ENCODE results near the gene CFAP61. TPM values are rescaled to one million over a fixed set of nuclear protein-coding genes. Genes with fewer than 3 reads are reported as not detected.

The CFAP61 gene
- total and polyA plus RNA-seq, 9 of the 15 experiments (the other 6 are each of a cell fraction or from before 2014, with no cell fraction given) = 0.11 TPM; not detected in 8

DNA sequence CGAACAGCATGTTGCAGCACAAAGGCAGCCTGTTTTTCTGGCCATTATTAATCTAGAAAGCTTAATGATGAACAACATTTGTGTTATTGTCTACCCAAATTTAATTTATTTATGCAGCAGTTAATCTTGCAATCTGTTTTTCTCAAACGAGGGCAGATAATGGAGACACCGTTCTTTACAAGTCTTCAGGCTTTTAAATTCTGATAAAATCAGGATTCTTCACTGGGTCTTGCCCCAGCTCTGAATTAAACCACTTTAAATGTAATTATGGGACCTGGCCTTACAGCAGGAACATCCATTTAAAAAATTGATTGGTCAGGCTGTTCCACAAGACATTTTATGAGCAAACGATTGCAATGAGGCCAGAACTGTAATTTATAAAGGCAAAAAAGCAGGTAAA lies 289.0 kb downstream of the CFAP61 start (continued):
- TF ChIP-seq, protein P1, sequence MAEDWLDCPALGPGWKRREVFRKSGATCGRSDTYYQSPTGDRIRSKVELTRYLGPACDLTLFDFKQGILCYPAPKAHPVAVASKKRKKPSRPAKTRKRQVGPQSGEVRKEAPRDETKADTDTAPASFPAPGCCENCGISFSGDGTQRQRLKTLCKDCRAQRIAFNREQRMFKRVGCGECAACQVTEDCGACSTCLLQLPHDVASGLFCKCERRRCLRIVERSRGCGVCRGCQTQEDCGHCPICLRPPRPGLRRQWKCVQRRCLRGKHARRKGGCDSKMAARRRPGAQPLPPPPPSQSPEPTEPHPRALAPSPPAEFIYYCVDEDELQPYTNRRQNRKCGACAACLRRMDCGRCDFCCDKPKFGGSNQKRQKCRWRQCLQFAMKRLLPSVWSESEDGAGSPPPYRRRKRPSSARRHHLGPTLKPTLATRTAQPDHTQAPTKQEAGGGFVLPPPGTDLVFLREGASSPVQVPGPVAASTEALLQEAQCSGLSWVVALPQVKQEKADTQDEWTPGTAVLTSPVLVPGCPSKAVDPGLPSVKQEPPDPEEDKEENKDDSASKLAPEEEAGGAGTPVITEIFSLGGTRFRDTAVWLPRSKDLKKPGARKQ (CRISPR knock-in tag; IDR thresholded peaks at IDR 0.05) = no peak

DNA sequence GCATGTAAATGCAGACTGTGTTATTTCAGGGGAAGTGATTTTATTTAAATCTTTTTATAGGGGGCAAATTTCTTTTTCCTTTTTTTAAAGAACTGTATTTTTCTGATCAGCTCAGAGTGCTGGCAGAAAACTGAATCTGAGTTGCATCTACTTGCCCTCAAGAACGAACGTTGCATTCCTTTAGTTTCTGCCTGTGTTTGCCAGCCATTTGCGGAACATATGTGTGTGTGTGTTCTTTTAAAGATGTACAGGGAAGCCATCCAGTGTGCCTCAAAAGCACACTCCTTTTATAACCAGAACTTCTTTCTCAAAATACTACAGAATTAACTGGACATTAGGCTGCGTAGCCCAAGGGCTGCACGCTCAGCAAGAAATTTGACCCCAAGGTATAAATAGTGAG lies 289.7 kb downstream of the CFAP61 start:
- H3K4me3 ChIP-seq = no peak overlapping the region
- H4K20me1 ChIP-seq (replicated peaks; ENCODE audit: control insufficient read depth, insufficient read depth, low read length) = no peaks in the 10 kb centered on the region
- DNase-seq (ENCODE audit: extremely low read depth in 1 of 4, low spot score in 3 of 4) (no peak), ATAC-seq (no peak), FAIRE-seq (no peak)
- no peak overlapping the region for H3K9ac ChIP-seq (ENCODE audit: insufficient read depth in 1 of 2, low read depth in 2 of 2, low read length in 2 of 2)
- H3K9me3 ChIP-seq (replicated peaks; ENCODE audit: control insufficient read depth, insufficient read depth, low read depth, low read length) = no peaks in the 10 kb centered on the region
- ChIA-PET CTCF (ENCODE audit: low intra/inter-chr PET ratio) (no interaction called here), POLR2A (no interaction called here)
- TF ChIP-seq SLC30A9 (CRISPR knock-in tag; IDR thresholded peaks at IDR 0.05) (no peak), NCOA2 (IDR thresholded peaks at IDR 0.05; ENCODE audit: partially characterized antibody in 2 of 2) (no peak), RFX7 (CRISPR knock-in tag; IDR thresholded peaks at IDR 0.05) (no peak), ZFP36 (IDR thresholded peaks at IDR 0.05; ENCODE audit: low read depth, low read length, partially characterized antibody) (no peak), CHCHD3 (CRISPR knock-in tag; IDR thresholded peaks at IDR 0.05) (no peak), NEUROD1 (IDR thresholded peaks at IDR 0.05; ENCODE audit: borderline replicate concordance, low read depth, low read length, partially characterized antibody) (no peak), MAZ (CRISPR knock-in tag; conservative IDR thresholded peaks at IDR 0.05 in 1 of 2, IDR thresholded peaks at IDR 0.05 in 1 of 2) (no peak), ZKSCAN8 (CRISPR knock-in tag; IDR thresholded peaks at IDR 0.05) (no peak), CBFA2T2 (conservative IDR thresholded peaks at IDR 0.05) (no peak), COPS2 (conservative IDR thresholded peaks at IDR 0.05) (no peak), SRSF1 (IDR thresholded peaks at IDR 0.05; ENCODE audit: low read depth, low read length) (no peak)
- TF ChIP-seq, protein P2, sequence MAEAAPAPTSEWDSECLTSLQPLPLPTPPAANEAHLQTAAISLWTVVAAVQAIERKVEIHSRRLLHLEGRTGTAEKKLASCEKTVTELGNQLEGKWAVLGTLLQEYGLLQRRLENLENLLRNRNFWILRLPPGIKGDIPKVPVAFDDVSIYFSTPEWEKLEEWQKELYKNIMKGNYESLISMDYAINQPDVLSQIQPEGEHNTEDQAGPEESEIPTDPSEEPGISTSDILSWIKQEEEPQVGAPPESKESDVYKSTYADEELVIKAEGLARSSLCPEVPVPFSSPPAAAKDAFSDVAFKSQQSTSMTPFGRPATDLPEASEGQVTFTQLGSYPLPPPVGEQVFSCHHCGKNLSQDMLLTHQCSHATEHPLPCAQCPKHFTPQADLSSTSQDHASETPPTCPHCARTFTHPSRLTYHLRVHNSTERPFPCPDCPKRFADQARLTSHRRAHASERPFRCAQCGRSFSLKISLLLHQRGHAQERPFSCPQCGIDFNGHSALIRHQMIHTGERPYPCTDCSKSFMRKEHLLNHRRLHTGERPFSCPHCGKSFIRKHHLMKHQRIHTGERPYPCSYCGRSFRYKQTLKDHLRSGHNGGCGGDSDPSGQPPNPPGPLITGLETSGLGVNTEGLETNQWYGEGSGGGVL (CRISPR knock-in tag; IDR thresholded peaks at IDR 0.05) = no peak
- no peaks in the 10 kb centered on the region for H3K79me2 ChIP-seq (ENCODE audit: control insufficient read depth, insufficient read depth, low read length)
- H3K36me3 ChIP-seq (ENCODE audit: control insufficient read depth, insufficient read depth, low read length) = no peaks in the 10 kb centered on the region
- H2AFZ ChIP-seq (ENCODE audit: low read depth, low read length) = no peak overlapping the region
- no peaks in the 10 kb centered on the region for H3K9me1 ChIP-seq (ENCODE audit: control insufficient read depth, insufficient read depth, low read length)
- no peak overlapping the region for H3K4me2 ChIP-seq (ENCODE audit: insufficient read depth, low read length)
- intact Hi-C loops (cut with micrococcal nuclease) = no loop called here
- H3K4me1 ChIP-seq (replicated peaks in 1 of 2; ENCODE audit: control insufficient read depth in 2 of 2, insufficient read depth in 2 of 2, low read length in 2 of 2) = no peaks in the 10 kb centered on the region
- BruUV-seq (replicated peaks) = no TSS peak
- H3K27me3 ChIP-seq (ENCODE audit: control insufficient read depth in 2 of 2, insufficient read depth in 2 of 2, low read length in 2 of 2) = peaks cover 0 to 8% of the 10 kb centered on the region in 2 experiments; a peak in 1 of 5 replicates
- in situ Hi-C loops (cut with MboI) = no loop called here
- WGBS (ENCODE audit: insufficient coverage, low coverage, missing lambda C conversion rate) = 2% methylated on average over 5 of the region's 5 CpGs
- H3K27ac ChIP-seq (ENCODE audit: extremely low read depth, low read depth, low read length) = no peak overlapping the region
